Astrocyte (in vitro differentiated cells and primary cell): ENCODE results near the gene C3orf20.

ENCODE experiments used
- CTCF ChIP-seq: IDR thresholded peaks from 2 replicates; pipeline ENCODE4 v1.5.1; 2011; ENCODE audit warnings: low read depth, mild to moderate bottlenecking, inconsistent platforms, low read length, moderate library complexity; ENCODE audit not compliant: insufficient read depth
- EZH2 ChIP-seq: IDR thresholded peaks from 2 replicates; pipeline ENCODE4 v1.6.1; 2012; ENCODE audit warnings: mild to moderate bottlenecking, low read length, inconsistent platforms; ENCODE audit not compliant: insufficient read depth

- TF ChIP-seq CTCF = no peak
- no peak for TF ChIP-seq EZH2
Measured at GRCh38 chr3:14775011-14775410, 100.1 kb downstream of the C3orf20 start.
